ENCODE measurements around the gene ADAMTS17.

ADAMTS17 gene

DNA sequence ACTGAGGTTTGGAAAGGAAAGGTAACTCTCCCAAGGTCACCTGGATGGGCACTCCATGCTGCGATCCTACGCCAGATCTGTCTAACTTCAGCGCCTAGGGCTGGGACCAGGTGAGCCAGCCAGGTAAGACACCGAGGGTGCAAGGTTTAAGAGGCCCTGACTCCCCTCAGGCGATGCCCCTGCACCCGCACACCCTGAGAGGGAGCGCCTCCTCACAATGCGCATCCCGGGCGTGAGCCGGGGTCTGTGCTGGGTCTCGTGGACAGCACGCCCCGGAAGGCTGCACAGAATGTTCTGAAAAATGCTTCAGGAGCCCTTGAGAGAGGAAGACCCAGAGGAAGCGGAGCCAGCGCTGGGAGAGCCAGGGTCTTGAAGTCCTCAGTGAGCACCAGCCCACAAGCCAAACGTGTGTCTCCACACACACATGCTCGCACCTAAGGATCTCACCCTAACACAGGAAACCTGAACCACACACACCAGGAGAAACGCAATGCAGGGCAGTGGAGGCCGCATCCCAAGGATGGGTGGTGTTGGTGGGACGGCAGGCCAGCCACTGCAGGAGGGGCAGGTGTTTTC is 142.0 kb downstream of the ADAMTS17 start:
- no peak for DNase-seq (ENCODE audit: low spot score)

DNA sequence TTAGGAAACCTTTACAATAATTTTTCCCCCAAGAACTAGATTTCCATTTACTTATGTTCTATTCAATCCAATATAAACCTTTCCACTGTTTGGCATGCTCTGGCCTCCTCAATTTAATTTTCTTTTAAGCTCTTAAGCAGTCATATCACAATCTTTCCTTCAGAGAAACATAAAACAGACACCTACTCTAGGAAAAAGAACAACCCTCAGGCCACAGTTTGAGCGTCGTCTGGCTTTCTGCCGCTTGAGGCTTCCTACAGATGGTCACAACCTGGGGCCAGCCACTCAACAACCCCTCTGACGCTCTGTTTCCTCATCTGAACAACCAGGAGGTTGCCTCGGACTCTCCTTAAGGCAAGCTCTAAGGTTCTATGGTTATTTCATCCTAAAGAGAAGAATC is 143.3 kb downstream of the ADAMTS17 start:
- no peak for DNase-seq (ENCODE audit: low spot score)

DNA sequence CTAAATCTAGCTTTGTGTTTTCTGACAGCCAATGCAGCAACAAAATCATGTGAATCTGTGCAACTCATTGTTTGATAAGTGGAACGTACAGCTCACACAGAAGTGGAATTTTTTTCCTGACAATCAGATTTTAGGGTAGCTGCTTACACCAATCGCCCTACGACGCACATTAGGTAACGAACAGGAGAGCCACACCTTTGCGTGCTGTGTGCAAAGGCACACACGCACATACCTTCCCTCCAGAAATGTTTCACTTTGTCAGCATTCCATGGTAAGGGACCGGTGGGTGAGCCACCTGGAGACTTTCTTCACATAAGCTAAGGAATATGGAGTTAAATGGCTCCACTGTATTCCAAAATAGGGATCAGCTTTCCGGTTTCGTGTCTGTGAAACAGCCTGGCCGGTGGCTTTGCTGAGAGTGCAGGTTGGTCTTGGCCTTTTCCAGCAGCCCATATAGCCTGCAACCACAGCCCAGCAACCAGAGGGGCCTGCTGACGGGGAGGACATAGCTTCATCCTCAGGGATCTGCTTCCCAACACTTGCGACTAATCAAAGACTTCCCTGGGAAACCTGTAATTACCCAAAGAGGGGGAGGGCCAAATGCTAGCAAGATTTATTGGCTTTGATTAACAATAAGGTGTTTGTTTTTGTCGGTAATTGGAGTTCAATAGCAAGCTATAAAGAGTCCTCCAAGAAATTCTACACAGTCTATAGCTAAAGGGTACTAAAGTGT is 145.3 kb downstream of the ADAMTS17 start:
- DNase-seq (ENCODE audit: low spot score): no peak

DNA sequence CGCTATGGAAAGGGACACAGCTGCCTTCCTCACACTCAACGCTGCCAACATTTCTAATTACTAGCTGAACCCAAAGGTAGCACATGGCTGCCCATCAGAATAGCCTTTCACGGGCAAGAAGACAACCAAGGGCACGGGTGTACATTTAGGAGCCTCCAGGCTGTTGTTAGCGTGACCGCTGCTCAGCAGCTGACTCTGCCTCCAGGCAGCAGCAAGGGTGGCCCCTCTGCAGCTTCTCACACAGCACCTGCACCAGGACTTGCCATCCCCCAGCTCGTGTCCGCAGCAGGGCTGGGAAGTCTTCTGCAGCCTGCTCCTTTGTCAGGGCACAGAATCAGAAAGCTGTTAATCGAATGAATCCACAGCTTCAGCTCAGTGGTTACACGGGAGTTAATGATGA is 146.8 kb downstream of the ADAMTS17 start:
- DNase-seq (ENCODE audit: low spot score): no peak

DNA sequence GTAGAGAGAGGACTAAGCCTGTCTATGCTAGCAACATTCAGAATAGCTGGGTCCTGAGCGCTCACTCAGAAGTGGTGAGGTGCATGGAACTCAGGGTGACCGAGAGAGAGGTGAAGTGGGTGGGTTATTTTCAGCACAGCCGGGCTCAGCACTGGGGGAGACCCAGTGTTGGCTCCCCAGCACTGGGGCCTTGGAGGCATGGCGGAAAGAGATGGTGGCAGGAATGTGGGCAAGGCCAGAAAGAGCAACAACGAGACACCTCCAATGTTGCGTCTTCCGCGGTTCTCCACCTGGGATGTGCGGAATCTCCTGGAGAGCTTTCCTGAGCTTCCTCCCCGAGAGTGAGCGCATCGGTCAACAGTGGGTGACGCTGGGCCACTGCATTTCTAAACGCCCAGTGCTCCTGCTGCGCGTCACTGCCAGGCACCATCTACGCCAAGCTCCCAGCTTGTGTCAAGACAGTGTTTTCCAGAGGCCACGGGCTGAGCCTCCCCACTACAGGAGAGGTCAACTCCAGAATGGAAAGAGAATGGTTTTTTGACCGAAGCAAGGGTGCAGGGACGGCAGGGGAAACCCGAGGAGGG is 148.4 kb downstream of the ADAMTS17 start:
- DNase-seq (ENCODE audit: low spot score): no peak

DNA sequence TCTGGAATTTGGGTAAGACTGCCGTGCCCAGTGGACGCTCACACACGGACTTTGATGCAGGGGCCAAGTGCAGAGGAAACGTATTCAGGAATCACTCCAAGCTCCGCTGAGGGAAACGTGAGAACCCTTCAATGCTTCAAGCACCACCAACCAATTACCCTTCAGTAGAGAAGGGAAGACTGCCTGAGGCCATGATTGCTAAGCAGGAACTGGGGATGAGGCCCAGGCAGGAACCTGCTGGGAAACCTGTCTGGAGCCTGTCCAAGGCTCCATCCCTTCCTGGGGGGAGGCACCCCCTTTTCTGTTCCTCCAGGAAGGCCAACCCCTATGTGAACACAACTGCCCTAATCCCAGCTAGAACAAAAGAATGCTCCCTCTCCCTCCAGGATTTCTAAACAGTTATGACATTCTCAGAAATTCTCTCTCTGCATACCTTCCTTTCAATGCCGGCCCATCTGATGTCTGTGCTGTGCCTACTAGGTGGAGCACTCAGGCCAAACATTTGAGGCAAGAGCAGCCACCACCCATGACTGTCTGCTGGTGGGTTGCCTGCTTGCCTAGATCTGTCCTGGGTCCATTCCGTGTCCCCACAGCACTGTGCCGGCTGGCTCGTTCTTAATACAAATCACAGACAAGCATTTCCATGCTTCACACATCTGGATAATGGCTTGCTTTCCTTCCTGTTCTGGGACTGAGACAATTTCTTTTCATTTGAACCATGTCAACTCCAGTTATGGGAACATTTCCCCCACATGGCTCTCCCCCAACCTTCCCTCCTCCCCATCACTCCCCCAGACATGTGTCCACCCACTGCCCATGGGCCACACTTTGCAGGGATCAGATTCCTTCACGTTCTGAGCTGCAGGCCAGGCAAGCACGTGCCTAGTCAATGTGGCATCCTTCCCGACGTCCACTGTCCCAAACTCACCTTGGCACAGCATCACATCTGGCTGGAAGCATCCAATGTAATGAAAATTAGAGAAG is 149.4 kb downstream of the ADAMTS17 start:
- DNase-seq (ENCODE audit: low spot score): no peak

DNA sequence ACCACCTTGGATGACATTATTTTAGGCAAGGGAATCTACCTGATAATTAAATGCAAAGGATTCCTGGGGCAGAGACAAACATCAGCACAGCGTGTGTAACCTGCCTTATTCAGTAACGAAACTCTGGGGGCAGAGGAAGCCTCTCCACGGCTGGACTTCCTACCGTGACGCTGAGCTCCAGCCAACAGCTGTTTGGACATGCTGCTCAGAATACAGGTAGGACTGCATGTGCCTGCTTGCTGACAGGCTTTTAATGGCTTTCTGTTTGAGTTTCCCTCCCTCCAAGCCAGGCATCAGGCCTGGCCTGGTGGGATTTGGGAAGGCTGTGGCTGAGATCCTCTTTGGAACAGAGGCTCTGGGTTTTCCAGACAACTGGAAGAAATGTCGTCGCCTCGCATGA is 150.6 kb downstream of the ADAMTS17 start:
- no peak for DNase-seq (ENCODE audit: low spot score)

DNA sequence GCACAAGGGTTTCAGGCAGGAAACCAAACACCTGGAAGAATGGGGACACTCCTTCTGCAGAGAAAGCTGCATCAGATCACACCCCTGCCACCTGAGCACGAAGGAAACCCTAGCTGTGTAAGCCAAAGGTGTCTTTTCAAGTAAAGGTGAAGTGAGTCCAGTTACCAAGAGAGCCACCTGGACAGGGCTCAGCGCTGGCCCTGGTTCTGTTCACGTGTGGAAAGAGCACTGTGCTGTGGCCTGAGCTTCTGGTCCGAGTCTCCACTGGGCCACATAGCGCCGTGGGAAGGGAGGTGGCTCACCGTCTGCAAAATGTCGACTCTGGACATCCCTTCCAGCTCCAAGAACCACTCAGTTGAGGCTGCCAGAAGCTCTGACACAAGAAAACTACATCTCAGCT is 151.1 kb downstream of the ADAMTS17 start:
- DNase-seq (ENCODE audit: low spot score): no peak

DNA sequence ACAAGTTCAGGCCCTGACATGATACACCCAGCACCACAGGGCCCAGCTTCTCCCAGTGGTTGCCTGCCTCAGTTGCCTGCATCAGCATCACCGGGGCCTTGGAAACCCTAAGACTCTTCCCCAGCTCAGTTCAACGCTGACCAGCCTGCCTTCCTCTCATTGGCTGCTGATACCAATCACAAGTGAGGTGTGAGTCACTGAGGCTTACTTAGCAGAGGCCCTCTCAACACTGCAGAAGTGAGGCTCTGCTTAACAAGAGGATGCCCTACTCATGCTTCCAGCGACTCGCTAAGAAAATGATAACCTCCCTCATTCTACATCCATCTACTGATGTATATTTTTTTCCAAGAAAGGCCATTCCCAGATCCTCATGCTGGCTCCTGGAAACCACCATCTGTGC is 151.9 kb downstream of the ADAMTS17 start:
- no peak for DNase-seq (ENCODE audit: low spot score)

DNA sequence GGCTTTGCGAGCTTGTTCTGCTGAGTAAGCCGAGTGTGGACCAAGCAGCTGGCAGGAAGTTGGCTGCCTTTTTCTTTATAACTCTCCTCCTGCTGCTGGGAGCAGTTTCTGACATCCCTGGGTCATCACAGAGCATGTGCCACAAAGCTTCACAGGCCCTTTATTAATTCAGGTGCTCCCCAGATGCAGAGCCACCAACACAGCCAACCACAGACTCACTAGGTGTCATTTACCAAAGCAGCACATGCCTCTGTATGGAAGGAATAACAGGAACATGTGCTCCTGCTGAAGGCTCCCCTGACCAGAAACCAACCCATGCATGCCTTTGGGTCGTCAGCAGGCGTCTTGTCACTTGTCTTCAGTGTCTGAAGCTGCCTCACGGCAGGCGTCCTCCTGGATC is 152.5 kb downstream of the ADAMTS17 start:
- no peak for DNase-seq (ENCODE audit: low spot score)

DNA sequence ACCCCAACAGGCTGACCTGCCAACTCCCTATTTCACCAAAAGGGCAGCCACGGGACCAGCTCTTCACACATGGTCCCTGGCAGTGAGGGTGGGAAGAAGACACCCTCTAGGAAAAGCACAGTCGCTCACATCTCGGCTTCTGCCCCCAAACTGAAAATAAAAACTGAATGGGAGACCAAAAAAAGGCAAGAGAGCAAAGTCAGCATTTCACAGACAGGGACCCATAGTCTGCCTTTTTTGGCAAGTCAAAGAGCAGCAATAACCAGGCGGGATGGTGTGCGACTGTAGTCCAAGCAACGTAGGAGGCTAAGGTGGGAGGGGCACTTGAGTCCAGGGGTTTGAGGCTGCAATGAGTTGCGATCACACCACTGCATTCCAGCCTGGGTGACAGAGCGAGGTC is 154.1 kb downstream of the ADAMTS17 start:
- DNase-seq (ENCODE audit: low spot score): no peak

DNA sequence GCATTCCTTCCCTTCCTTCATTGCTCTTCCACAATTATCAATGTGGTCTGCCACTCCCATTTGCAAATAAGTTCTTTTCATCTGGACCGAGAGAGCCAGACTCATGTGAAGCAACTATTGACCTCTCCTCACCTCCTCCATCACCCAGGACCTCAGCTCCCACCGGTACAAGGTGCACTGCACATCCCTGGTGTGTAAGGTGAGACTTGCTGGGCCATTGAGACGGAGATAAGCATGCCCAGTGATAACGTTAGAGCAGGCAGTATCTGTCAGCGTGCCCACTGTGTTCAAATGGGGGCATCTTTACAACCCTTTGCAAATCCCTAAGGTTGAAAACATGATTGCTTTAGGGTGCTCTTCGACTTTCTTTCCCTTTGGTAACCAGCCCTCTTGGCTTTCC is 154.8 kb downstream of the ADAMTS17 start:
- no peak for DNase-seq (ENCODE audit: low spot score)

DNA sequence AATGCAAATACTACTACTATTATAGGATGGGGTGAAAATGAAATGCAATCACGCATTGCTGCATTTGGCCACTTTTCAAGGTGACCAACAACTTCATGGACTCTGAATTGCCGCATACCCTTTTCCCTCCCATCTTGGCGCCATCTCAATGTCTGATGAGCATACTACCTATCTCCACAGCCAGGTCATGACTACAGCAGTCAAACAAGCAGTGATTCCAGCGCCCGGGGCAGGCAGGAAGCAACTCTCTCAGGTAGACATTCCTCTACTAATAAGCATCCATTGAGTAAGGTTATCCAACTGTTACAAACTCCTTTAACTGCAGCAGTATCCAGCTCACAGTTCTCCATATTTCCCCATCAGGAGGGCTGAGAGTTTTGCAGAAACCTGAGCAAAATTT is 155.4 kb downstream of the ADAMTS17 start:
- DNase-seq (ENCODE audit: low spot score): no peak

DNA sequence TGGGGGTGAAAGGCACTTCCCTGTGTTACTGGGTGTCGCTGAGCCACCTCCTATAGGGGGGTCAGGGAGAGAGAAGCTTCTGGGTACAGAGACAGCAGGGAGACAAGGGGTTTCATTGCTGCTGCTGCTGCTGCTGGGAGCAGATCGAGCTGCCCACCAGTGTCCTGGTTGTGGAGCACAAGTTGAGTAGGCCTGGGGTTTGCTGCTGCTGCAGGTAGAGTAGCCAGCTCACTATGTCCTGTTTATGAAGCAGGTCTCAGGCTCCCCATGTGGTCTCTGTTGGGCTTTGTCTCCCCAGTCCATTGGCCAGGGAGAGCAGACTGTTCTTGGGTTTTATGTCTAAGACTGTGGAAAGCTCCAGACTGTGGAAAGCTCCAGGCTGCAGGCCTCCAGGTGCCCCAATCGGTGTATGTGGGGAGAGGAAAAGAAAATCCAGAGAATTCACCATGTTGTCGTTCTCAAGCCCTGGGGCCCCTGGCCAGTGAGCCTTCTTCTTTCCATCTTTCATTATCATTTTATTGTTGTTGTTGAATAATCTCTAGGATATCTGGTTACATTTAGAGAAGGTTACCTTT is 157.8 kb downstream of the ADAMTS17 start:
- DNase-seq (ENCODE audit: low spot score): no peak

DNA sequence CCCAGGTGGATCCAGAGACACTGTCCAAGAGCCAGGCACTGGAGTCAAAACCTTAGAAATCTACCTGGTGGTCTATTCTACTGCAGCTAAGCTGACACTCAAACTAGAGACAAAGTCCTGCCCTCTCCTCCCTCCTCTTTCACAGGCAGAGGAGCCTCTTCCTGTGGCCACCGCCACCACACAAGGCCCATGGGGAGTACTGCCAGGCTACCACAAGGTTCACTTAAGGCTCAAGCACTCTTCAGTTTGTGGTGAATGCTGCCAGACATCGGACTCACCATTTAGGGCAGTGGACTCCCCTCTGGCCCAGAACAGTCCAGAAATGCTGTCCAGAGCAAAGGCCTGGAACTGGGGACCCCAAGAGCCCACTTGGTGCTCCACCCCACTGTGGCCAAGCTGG is 160.9 kb downstream of the ADAMTS17 start:
- DNase-seq (ENCODE audit: low spot score): no peak

DNA sequence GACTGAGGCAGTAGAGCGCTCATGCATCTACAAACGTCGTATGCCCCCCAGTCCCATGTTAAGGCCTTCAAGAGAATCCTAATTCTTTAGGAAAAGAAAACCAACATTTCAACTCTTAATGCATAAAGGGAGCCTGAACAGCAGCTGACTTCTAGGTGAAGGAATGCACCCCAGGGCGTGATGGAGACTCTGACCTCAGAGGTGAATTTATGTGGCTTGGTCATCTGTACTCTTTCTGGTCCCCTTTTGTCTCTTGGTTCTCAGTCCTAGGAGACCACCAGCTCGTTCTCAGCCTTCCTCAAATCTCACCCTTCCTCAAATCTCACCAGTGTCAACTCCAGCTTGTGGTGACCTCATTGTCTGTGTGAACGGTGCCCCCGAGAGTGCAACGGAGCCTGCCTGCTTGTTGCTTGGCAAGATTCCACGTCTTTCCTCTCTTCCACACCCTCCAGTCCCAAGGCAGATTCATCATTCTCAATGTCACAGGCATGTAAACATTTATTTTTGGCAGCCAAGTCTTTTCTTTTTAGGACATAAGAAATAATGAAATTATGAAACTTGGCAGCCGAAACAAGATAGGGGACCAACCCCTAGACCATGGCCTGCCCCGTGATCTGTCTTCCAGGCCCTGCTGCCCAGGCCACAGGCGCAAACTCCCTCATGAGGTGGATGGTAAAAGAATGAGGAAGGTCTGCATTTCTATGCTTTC is 166.2 kb downstream of the ADAMTS17 start:
- DNase-seq (ENCODE audit: low spot score): no peak

DNA sequence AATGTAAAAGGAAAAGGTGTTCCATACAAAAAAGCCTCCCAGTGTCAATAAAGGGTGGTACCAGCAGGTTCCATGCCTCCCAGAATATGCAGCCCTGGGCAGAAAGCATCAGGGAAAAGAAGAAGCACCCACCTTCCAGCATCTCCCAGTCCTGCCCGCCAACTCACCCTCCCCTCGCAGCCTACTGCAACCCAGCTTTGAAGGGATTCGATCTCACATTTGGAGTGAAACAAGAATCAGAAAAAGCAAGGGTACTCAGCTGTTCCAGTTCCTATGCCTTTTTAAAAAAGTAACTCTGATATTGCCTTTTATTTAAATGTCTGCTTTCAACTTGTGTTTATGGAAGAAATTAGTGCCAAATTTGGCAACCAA is 166.9 kb downstream of the ADAMTS17 start:
- DNase-seq (ENCODE audit: low spot score): no peak

DNA sequence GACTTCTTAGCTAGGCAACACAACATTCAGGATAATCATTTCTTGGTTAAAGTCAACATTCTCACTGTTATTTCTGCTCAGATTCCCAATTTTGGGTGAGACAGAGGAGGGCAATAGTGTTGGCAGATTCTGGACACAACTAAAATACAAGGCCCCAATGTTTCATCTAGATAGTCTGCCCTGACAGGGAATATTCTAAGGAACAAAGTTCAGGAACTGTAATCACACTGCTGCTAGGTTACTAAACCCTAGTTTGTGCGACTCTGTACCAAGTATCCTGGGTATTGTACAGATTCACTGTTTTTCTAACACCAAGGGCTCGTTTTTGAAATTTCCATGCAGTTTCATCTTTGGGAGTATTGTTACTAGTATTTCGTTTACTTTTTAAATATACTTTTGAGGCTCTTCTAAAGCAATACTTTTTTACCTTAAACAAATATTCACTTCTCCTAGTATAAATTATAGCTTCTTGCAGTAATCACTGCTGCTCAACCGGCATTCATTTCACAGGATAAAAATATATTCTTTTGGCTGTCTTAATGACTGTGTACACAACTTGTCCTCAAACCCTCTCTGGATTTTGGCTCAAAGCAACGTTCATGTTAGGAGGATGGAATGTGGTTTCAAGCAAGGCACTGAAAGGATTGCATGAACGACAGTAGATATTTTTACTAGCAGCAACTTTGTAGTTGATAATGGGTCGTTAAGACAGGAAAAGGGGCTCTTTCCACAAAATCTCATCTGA is 167.4 kb downstream of the ADAMTS17 start:
- no peak for DNase-seq (ENCODE audit: low spot score)

DNA sequence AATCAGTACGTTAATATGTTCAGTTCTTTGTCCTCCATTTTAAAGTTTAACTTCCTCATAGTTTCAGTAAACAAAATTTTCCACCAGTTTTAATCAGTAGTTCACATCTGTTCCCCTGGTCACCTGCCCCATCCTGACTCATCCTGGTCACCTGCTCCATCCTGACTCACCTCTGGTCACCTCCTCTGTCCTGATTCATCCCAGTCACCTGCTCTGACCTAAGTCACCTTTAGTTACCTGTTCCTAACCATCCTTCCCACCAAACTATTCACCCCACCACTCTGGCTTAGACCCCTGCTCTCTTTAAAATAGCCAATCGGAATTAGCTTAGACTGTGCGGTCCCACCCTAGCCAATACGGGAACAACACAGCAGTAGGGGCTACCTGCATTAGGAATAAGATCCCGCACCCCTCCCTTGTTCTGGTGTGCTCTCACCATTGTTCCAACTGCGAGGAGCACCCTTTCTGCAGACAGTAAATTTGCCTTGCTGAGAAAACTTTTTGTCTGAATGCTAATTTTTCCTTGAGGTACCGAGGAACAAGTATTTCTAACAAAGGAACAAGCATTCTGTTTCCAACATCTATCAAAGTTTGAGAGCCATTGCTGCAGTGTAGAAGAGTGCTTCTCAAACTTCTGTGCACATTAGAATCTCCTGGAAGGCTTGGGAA is 169.3 kb downstream of the ADAMTS17 start:
- no peak for DNase-seq (ENCODE audit: low spot score)

DNA sequence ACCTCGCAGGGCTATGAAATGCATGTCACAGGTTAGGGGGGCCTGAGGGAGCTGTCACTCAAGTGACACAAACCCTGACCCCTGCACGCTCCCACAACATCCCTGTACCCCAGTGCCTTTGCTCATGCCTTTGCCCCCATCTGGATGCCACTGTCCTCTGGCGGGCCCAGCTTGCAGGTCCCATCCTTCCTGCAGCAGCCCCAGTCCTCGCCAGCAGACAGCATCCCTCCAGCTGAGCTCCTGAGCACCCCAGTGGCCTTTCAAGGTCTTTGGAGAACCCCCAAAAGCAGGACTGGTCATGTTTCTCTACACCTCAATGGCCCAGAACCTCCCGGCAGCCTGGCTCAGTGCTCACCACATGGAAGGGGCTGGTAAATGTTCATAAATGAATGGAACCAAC is 170.4 kb downstream of the ADAMTS17 start:
- DNase-seq (ENCODE audit: low spot score): no peak
